Keratinocyte (primary cell): ENCODE data around the gene OMG. TPM values are rescaled to one million over a fixed set of nuclear protein-coding genes. Genes with fewer than 3 reads are reported as not detected.

Source experiments
- DNase-seq: peaks from one replicate; pipeline ENCODE4 v3.0.0-alpha.2; 2011; ENCODE audit warnings: low read depth, missing footprints, low spot score
- FAIRE-seq: peaks from 2 replicates; lab custom pipeline; 2011; peaks lifted over from hg19 to GRCh38; lab: Jason Lieb, UNC
- H2AFZ ChIP-seq: 2 replicates; pipeline ENCODE4 v1.6.0; 2012; ENCODE audit warnings: low read length, control low read depth, inconsistent platforms; ENCODE audit not compliant: control insufficient read depth
- H3K27ac ChIP-seq: 2 replicates; pipeline ENCODE4 v1.5.1; 2011; ENCODE audit warnings: low read length; ENCODE audit not compliant: control insufficient read depth, insufficient read depth
- H3K27me3 ChIP-seq: 3 replicates; pipeline ENCODE4 v1.6.0; 2011; ENCODE audit warnings: low read length; ENCODE audit not compliant: control insufficient read depth, insufficient read depth; ENCODE audit errors: extremely low read depth
- H3K36me3 ChIP-seq, 2 experiments: 2 replicates in 1 of 2; 3 replicates in 1 of 2; pipeline ENCODE4 v1.5.1; 2011; ENCODE audit warnings: low read length in 2 of 2, mild to moderate bottlenecking in 1 of 2; ENCODE audit not compliant: control insufficient read depth in 2 of 2, insufficient read depth in 2 of 2; ENCODE audit errors: extremely low read depth in 1 of 2
- H3K4me1 ChIP-seq: 3 replicates; pipeline ENCODE4 v1.5.1; 2011; ENCODE audit warnings: low read length; ENCODE audit not compliant: control insufficient read depth, insufficient read depth; ENCODE audit errors: extremely low read depth
- H3K4me2 ChIP-seq: 3 replicates; pipeline ENCODE4 v1.6.0; 2011; ENCODE audit warnings: low read depth, low read length; ENCODE audit not compliant: control insufficient read depth, insufficient read depth; ENCODE audit errors: extremely low read depth
- H3K4me3 ChIP-seq, 3 experiments: fragments of 200-600 bp in 1 of 3; sonication (generic) in 1 of 3; 2 replicates in 2 of 3; 3 replicates in 1 of 3; pipeline ENCODE4 v1.5.1; 2011 to 2016; ENCODE audit warnings: low read length in 3 of 3, mild to moderate bottlenecking in 3 of 3, control low read depth in 2 of 3, inconsistent platforms in 1 of 3, low read depth in 1 of 3, mixed read lengths in 1 of 3, mixed run types in 1 of 3, moderate library complexity in 1 of 3; ENCODE audit not compliant: control insufficient read depth in 2 of 3, insufficient read depth in 2 of 3; ENCODE audit errors: extremely low read depth in 1 of 3
- H3K79me2 ChIP-seq: 2 replicates; pipeline ENCODE4 v1.6.0; 2012; ENCODE audit warnings: low read length; ENCODE audit not compliant: control insufficient read depth, insufficient read depth
- H3K9ac ChIP-seq: 3 replicates; pipeline ENCODE4 v1.6.0; 2011; ENCODE audit warnings: low read length; ENCODE audit not compliant: control insufficient read depth, insufficient read depth; ENCODE audit errors: extremely low read depth
- H3K9me1 ChIP-seq: 3 replicates; pipeline ENCODE4 v1.6.0; 2011; ENCODE audit warnings: low read length; ENCODE audit not compliant: control insufficient read depth, insufficient read depth; ENCODE audit errors: extremely low read depth
- H3K9me3 ChIP-seq: 2 replicates; pipeline ENCODE4 v1.5.1; 2012; ENCODE audit warnings: low read depth, low read length; ENCODE audit not compliant: control insufficient read depth
- H4K20me1 ChIP-seq: 3 replicates; pipeline ENCODE4 v1.6.0; 2011; ENCODE audit warnings: low read length; ENCODE audit not compliant: control insufficient read depth, insufficient read depth; ENCODE audit errors: extremely low read depth
- EZH2 ChIP-seq: IDR thresholded peaks from one replicate; pipeline ENCODE4 v1.6.1; 2012; ENCODE audit warnings: inconsistent platforms, mild to moderate bottlenecking, low read length, moderate library complexity
- dilution Hi-C: fragments of 300-500 bp; cut with MboI; formaldehyde crosslinking; loops from one replicate; pipeline ENCODE4 v1.7.0; 2020; ENCODE audit warnings: low sequenced_read_pairs; ENCODE audit not compliant: extremely low pct_ligation_motif_present
- polyA plus RNA-seq, 5 experiments: library from polyadenylated mRNA; depleted of rRNA in 3 of 5; stranded (reverse) in 3 of 5; stranded (forward) in 1 of 5; unstranded in 1 of 5; fragments of >200 nt; gene quantifications; 1 replicate in 1 of 5; 2 replicates in 3 of 5; 3 replicates in 1 of 5; pipeline versions ENCODE4 v1.2.1 to v1.2.3, GENCODE V29; 2011 to 2012; ENCODE audit warnings: missing spikeins in 2 of 5, low read depth in 1 of 5, low replicate concordance in 1 of 5
- TF ChIP-seq, protein P1 (sequence below), 3 experiments: IDR thresholded peaks in 1 of 3; conservative IDR thresholded peaks in 1 of 3; optimal IDR thresholded peaks in 1 of 3; 2 replicates in 2 of 3; 3 replicates in 1 of 3; pipeline versions ENCODE3 to v1.5.1; 2011; ENCODE audit warnings: low read length in 3 of 3, mild to moderate bottlenecking in 3 of 3, moderate library complexity in 2 of 3, control low read depth in 1 of 3, inconsistent platforms in 1 of 3; ENCODE audit not compliant: insufficient read depth in 2 of 3; ENCODE audit errors: extremely low read depth in 1 of 3

The OMG gene
- polyA plus RNA-seq, 1 donor (not counting 4 experiments of a cell fraction or from before 2014, with no cell fraction given) = not detected

DNA sequence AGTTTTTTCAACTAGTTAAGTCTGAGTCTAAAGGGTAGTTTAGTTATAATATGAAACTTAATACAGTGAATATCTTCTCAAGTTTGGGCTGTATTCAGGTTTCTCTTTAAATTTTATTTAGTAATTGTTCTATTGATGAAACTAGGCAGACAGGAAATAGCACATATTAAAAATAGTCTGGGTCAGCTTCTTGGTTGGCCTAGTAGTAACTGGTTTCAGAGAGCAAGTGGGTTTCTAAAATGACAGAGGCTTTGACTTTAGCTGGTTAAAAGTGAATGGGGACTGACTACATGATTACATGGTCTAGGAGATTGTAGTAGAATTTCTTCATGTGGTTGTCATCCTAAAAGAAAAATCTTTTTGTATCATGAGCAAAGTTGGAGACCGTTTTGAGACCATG is 46.8 kb downstream of the OMG start:
- no peak overlapping the region for H2AFZ ChIP-seq
- dilution Hi-C loops = no loop called here
- H3K9ac ChIP-seq = no peak overlapping the region
- H3K27ac ChIP-seq = peak overlapping the region; percentile 24
- no peaks in the 10 kb centered on the region for H4K20me1 ChIP-seq
- no peak for FAIRE-seq
- H3K36me3 ChIP-seq = peaks cover 3 to 4% of the 10 kb centered on the region in 2 experiments
- no peaks in the 10 kb centered on the region for H3K79me2 ChIP-seq
- no peak overlapping the region for H3K4me2 ChIP-seq
- no peak overlapping the region for H3K4me3 ChIP-seq
- H3K4me1 ChIP-seq = peaks cover 45% of the 10 kb centered on the region
- no peaks in the 10 kb centered on the region for H3K9me1 ChIP-seq
- no peak for DNase-seq
- TF ChIP-seq, protein P1, sequence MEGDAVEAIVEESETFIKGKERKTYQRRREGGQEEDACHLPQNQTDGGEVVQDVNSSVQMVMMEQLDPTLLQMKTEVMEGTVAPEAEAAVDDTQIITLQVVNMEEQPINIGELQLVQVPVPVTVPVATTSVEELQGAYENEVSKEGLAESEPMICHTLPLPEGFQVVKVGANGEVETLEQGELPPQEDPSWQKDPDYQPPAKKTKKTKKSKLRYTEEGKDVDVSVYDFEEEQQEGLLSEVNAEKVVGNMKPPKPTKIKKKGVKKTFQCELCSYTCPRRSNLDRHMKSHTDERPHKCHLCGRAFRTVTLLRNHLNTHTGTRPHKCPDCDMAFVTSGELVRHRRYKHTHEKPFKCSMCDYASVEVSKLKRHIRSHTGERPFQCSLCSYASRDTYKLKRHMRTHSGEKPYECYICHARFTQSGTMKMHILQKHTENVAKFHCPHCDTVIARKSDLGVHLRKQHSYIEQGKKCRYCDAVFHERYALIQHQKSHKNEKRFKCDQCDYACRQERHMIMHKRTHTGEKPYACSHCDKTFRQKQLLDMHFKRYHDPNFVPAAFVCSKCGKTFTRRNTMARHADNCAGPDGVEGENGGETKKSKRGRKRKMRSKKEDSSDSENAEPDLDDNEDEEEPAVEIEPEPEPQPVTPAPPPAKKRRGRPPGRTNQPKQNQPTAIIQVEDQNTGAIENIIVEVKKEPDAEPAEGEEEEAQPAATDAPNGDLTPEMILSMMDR (optimal IDR thresholded peaks at IDR 0.05 in 1 of 3, IDR thresholded peaks at IDR 0.05 in 1 of 3, conservative IDR thresholded peaks at IDR 0.05 in 1 of 3; ENCODE audit: extremely low read depth in 1 of 3, insufficient read depth in 2 of 3, low read length in 3 of 3) = no peak
- no peak for TF ChIP-seq EZH2
- H3K27me3 ChIP-seq = no peaks in the 10 kb centered on the region
- no peaks in the 10 kb centered on the region for H3K9me3 ChIP-seq

DNA sequence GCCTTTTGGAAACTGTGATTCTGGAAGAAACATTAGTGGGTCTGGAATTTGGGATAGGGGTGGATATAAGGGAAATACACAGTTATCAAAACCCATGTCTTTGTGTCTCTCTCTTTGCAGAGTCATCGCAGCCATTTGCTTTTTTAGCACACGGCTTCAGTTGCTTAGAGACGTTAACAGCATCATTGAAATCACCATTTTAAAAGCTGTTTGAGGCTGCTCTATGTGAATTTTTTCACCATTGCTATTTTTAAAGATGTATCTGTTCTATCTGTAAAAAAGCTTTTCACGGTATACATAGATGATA is 47.3 kb downstream of the OMG start:
- Histone ChIP-seq H3K9me3 (no peaks in the 10 kb centered on the region), H4K20me1 (no peaks in the 10 kb centered on the region), H3K9ac (no peak overlapping the region), H3K27ac (no peak overlapping the region), H3K4me3 (no peak overlapping the region), H3K4me1 (peaks cover 45% of the 10 kb centered on the region), H3K36me3 (peaks cover under 1 to 3% of the 10 kb centered on the region in 2 experiments), H3K9me1 (no peaks in the 10 kb centered on the region), H2AFZ (no peak overlapping the region), H3K4me2 (no peak overlapping the region), H3K27me3 (no peaks in the 10 kb centered on the region), H3K79me2 (no peaks in the 10 kb centered on the region)
- dilution Hi-C loops = no loop called here
- no peak for TF ChIP-seq EZH2
- TF ChIP-seq, protein P1 (optimal IDR thresholded peaks at IDR 0.05 in 1 of 3, IDR thresholded peaks at IDR 0.05 in 1 of 3, conservative IDR thresholded peaks at IDR 0.05 in 1 of 3; ENCODE audit: extremely low read depth in 1 of 3, insufficient read depth in 2 of 3, low read length in 3 of 3) = no peak
- FAIRE-seq (peak; percentile 77), DNase-seq (no peak)
